GM21528 (cell line): ENCODE results near the gene LARGE1.

Source experiments
- ATAC-seq: cut with Tn5 transposase; IDR thresholded peaks from one replicate; pipeline ENCODE4 v1.9.1; 2021; ENCODE audit warnings: mild to moderate bottlenecking, moderate library complexity; ENCODE audit not compliant: unreplicated experiment, low FRiP score

LARGE1 gene

GRCh38 chr22:33914699-33915098, 5.6 kb downstream of the LARGE1 start:
- ATAC-seq = no peak

GRCh38 chr22:33914131-33914530, 6.1 kb downstream of the LARGE1 start:
- ATAC-seq = no peak

- ATAC-seq = no peak
Measured at GRCh38 chr22:33913188-33913587, 7.1 kb downstream of the LARGE1 start.

GRCh38 chr22:33909911-33910310, 10.4 kb downstream of the LARGE1 start:
- ATAC-seq = no peak

GRCh38 chr22:33909075-33909458, 11.2 kb downstream of the LARGE1 start:
- no peak for ATAC-seq

- no peak for ATAC-seq
Measured at GRCh38 chr22:33908171-33909074, 11.9 kb downstream of the LARGE1 start.

GRCh38 chr22:33906954-33907353, 13.3 kb downstream of the LARGE1 start:
- ATAC-seq = no peak

- no peak for ATAC-seq
Measured at GRCh38 chr22:33906475-33906874, 13.8 kb downstream of the LARGE1 start.

- no peak for ATAC-seq
Measured at GRCh38 chr22:33903012-33903411, 17.3 kb downstream of the LARGE1 start.

GRCh38 chr22:33902073-33902472, 18.2 kb downstream of the LARGE1 start:
- ATAC-seq = no peak

- no peak for ATAC-seq
Measured at GRCh38 chr22:33898121-33898520, 22.2 kb downstream of the LARGE1 start.

- ATAC-seq = peak; percentile 3
Measured at GRCh38 chr22:33897448-33897835, 22.8 kb downstream of the LARGE1 start.

GRCh38 chr22:33896575-33897447, 23.5 kb downstream of the LARGE1 start:
- peak; percentile 57 for ATAC-seq

GRCh38 chr22:33896154-33896553, 24.1 kb downstream of the LARGE1 start:
- peak; percentile 56 for ATAC-seq

- ATAC-seq = no peak
Measured at GRCh38 chr22:33895444-33895843, 24.8 kb downstream of the LARGE1 start.

GRCh38 chr22:33894515-33894914, 25.8 kb downstream of the LARGE1 start:
- ATAC-seq = no peak

- ATAC-seq = no peak
Measured at GRCh38 chr22:33894036-33894435, 26.2 kb downstream of the LARGE1 start.

- ATAC-seq = no peak
Measured at GRCh38 chr22:33893512-33893911, 26.8 kb downstream of the LARGE1 start.

GRCh38 chr22:33891992-33892391, 28.3 kb downstream of the LARGE1 start:
- no peak for ATAC-seq

GRCh38 chr22:33891455-33891854, 28.8 kb downstream of the LARGE1 start:
- no peak for ATAC-seq

GRCh38 chr22:33889748-33890147, 30.5 kb downstream of the LARGE1 start:
- ATAC-seq = no peak
